CD8-positive, alpha-beta memory T cell (primary cell): Measurements from ENCODE around the gene FAM107B. TPM values are rescaled to one million over a fixed set of nuclear protein-coding genes. Genes with fewer than 3 reads are reported as not detected.

Experiments
- CTCF ChIA-PET: fragments of 350-600 bp; sonication (Branson Sonifier 250); formaldehyde crosslinking; loops from one replicate; lab custom pipeline; 2021; ENCODE audit warnings: antibody characterized with exemption; lab: Charles Lee
- POLR2A ChIA-PET: fragments of 350-600 bp; sonication (Branson Sonifier 250); formaldehyde crosslinking; loops from one replicate; lab custom pipeline; 2021; ENCODE audit warnings: antibody characterized with exemption; lab: Charles Lee
- DNase-seq, 5 donors: peaks; one replicate each; pipeline versions ENCODE4 v3.0.0 to v3.0.0-alpha.2; 2020 to 2022; ENCODE audit warnings: mixed read lengths in 1 of 5
- H3K27ac ChIP-seq: one replicate; pipeline ENCODE4 v1.7.0; 2013; ENCODE audit warnings: low read depth, mild to moderate bottlenecking, low read length, moderate library complexity
- H3K27me3 ChIP-seq: 2 replicates; pipeline ENCODE4 v1.7.0; 2013; ENCODE audit warnings: low read length, mild to moderate bottlenecking; ENCODE audit not compliant: insufficient read depth, poor library complexity, severe bottlenecking
- H3K36me3 ChIP-seq: 2 replicates; pipeline ENCODE4 v1.7.0; 2013; ENCODE audit warnings: mild to moderate bottlenecking, low read length, moderate library complexity; ENCODE audit not compliant: insufficient read depth
- H3K4me1 ChIP-seq: 2 replicates; pipeline ENCODE4 v1.7.0; 2013; ENCODE audit warnings: mild to moderate bottlenecking, low read length, moderate library complexity; ENCODE audit not compliant: insufficient read depth
- H3K4me3 ChIP-seq: 2 replicates; pipeline ENCODE4 v1.7.0; 2013; ENCODE audit warnings: mild to moderate bottlenecking, low read length
- H3K9me3 ChIP-seq: 2 replicates; pipeline ENCODE4 v1.7.0; 2013; ENCODE audit warnings: mild to moderate bottlenecking, low read length
- H3K27ac Mint-ChIP-seq, 8 donors: one replicate each; pipeline ENCODE4 v1.8.0; 2020 to 2021; ENCODE audit warnings: mixed read lengths in 8 of 8, mild to moderate bottlenecking in 6 of 8, inconsistent platforms in 3 of 8, moderate library complexity in 3 of 8
- H3K27me3 Mint-ChIP-seq, 2 donors: one replicate each; pipeline ENCODE4 v1.8.0; 2020 to 2021; ENCODE audit warnings: mixed read lengths in 2 of 2, mild to moderate bottlenecking in 1 of 2, moderate library complexity in 1 of 2
- H3K36me3 Mint-ChIP-seq, 3 donors: one replicate each; pipeline ENCODE4 v1.8.0; 2020 to 2021; ENCODE audit warnings: mixed read lengths in 3 of 3, inconsistent platforms in 1 of 3, mild to moderate bottlenecking in 1 of 3
- H3K4me1 Mint-ChIP-seq, 3 donors: one replicate each; pipeline ENCODE4 v1.8.0; 2020 to 2021; ENCODE audit warnings: mixed read lengths in 3 of 3, inconsistent platforms in 1 of 3, mild to moderate bottlenecking in 1 of 3
- H3K4me3 Mint-ChIP-seq, 7 donors: one replicate each; pipeline ENCODE4 v1.8.0; 2020 to 2021; ENCODE audit warnings: mixed read lengths in 7 of 7, mild to moderate bottlenecking in 6 of 7, moderate library complexity in 4 of 7, inconsistent platforms in 2 of 7
- H3K9me3 Mint-ChIP-seq, 5 donors: one replicate each; pipeline ENCODE4 v1.8.0; 2020 to 2022; ENCODE audit warnings: mixed read lengths in 5 of 5, mild to moderate bottlenecking in 3 of 5, moderate library complexity in 2 of 5, inconsistent platforms in 1 of 5
- polyA plus RNA-seq: library from polyadenylated mRNA; unstranded; fragments of 300-500 nt; fragmentation: Illumina TruSeq; gene quantifications from one replicate; pipeline ENCODE4 v1.2.3, GENCODE V29; 2021
- total RNA-seq, 2 experiments: library from RNA; stranded (reverse); gene quantifications; one replicate each; pipeline ENCODE4 v1.2.3, GENCODE V29; 2021

The FAM107B gene
- total and polyA plus RNA-seq, 3 experiments from 2014 or later: 138 to 316 (median 143) TPM

GRCh38 chr10:14536241-14537213 lies 238.2 kb downstream of the FAM107B start:
- CTCF ChIA-PET: interaction anchor here (1.0 to 3.6 kb wide), 12 partner anchors 10 to 311 kb away, joined by 3 to 17 read pairs (median 4); partner anchors contain the start of genes CDNF, HSPA14 and MSANTD7
- H3K4me1 ChIP-seq: peaks cover 52% of the 10 kb centered on the region
- POLR2A ChIA-PET: no interaction called here
- H3K9me3 ChIP-seq: no peaks in the 10 kb centered on the region
- Mint-ChIP-seq H3K4me3 (no peak overlapping the region), H3K36me3 (peaks cover 0 to 93% (median 31%) of the 10 kb centered on the region in 3 donors), H3K27me3 (no peaks in the 10 kb centered on the region), H3K27ac (peak overlapping the region in 7 of 8 donors; percentile 21 to 90 (median 76)), H3K4me1 (peaks cover 76 to 97% (median 94%) of the 10 kb centered on the region in 3 donors), H3K9me3 (no peaks in the 10 kb centered on the region)
- peaks cover 26% of the 10 kb centered on the region for H3K36me3 ChIP-seq
- H3K4me3 ChIP-seq: no peak overlapping the region
- no peaks in the 10 kb centered on the region for H3K27me3 ChIP-seq
- DNase-seq: peak in 2 of 5 donors; percentile 28 to 59
- no peak overlapping the region for H3K27ac ChIP-seq

- POLR2A ChIA-PET: no interaction called here
- Histone ChIP-seq H3K27ac (no peak overlapping the region), H3K9me3 (no peaks in the 10 kb centered on the region), H3K36me3 (peaks cover 17% of the 10 kb centered on the region), H3K27me3 (no peaks in the 10 kb centered on the region), H3K4me1 (peaks cover 54% of the 10 kb centered on the region), H3K4me3 (no peak overlapping the region)
- CTCF ChIA-PET: interaction anchor here (1.0 to 3.6 kb wide), 3 partner anchors 11 to 287 kb away, joined by 3 to 17 read pairs (median 11); no protein-coding TSS in a partner anchor
- no peak for DNase-seq
- H3K36me3 Mint-ChIP-seq: peaks cover 0 to 90% (median 22%) of the 10 kb centered on the region in 3 donors
- H3K9me3 Mint-ChIP-seq: no peaks in the 10 kb centered on the region
- H3K4me1 Mint-ChIP-seq: peaks cover 72 to 96% (median 93%) of the 10 kb centered on the region in 3 donors
- H3K4me3 Mint-ChIP-seq: no peak overlapping the region
- peak overlapping the region; percentile 10 to 90 (median 77) for H3K27ac Mint-ChIP-seq
- H3K27me3 Mint-ChIP-seq: no peaks in the 10 kb centered on the region
Observed at GRCh38 chr10:14535457-14536130, 239.1 kb downstream of the FAM107B start.

DNA sequence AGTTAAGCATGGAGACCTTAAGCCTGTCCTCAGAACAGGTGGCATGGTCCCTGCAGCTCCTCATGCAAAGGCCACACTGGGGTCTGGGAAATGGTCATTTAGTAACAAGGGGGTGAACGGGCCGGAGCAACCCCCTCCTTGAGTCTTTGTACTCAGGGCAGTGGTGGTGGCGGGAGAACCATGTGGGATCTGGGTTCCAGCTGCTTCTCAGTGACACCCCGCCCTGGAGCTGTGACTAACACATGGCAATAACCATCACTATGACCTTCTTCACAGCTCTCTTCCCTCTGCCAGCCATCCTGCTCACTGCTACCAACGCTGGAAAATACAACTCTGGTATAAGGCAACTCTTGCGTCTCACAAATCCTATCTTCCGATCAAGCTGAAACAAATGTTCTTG lies 240.5 kb downstream of the FAM107B start:
- no peak for DNase-seq
- H3K27ac ChIP-seq: no peak overlapping the region
- CTCF ChIA-PET: interaction anchor here (1.3 kb wide), 1 partner anchor 22 kb away, joined by 3 read pairs; no protein-coding TSS in a partner anchor
- Mint-ChIP-seq H3K4me1 (peaks cover 74 to 96% (median 93%) of the 10 kb centered on the region in 3 donors), H3K36me3 (peaks cover 0 to 90% (median 28%) of the 10 kb centered on the region in 3 donors), H3K4me3 (no peak overlapping the region), H3K27me3 (no peaks in the 10 kb centered on the region), H3K27ac (peak overlapping the region in 4 of 8 donors; percentile 25 to 76 (median 68)), H3K9me3 (no peaks in the 10 kb centered on the region)
- H3K4me3 ChIP-seq: no peak overlapping the region
- H3K27me3 ChIP-seq: no peaks in the 10 kb centered on the region
- no peaks in the 10 kb centered on the region for H3K9me3 ChIP-seq
- POLR2A ChIA-PET: no interaction called here
- peaks cover 20% of the 10 kb centered on the region for H3K36me3 ChIP-seq
- peaks cover 58% of the 10 kb centered on the region for H3K4me1 ChIP-seq

GRCh38 chr10:14533295-14533694 lies 241.4 kb downstream of the FAM107B start:
- no peaks in the 10 kb centered on the region for H3K9me3 ChIP-seq
- H3K4me1 ChIP-seq: peaks cover 67% of the 10 kb centered on the region
- Mint-ChIP-seq H3K9me3 (no peaks in the 10 kb centered on the region), H3K4me1 (peaks cover 78 to 96% (median 93%) of the 10 kb centered on the region in 3 donors), H3K27me3 (no peaks in the 10 kb centered on the region), H3K4me3 (peak overlapping the region in 1 of 7 donors; percentile 8), H3K36me3 (peaks cover 0 to 90% (median 30%) of the 10 kb centered on the region in 3 donors), H3K27ac (peak overlapping the region in 6 of 8 donors; percentile 51 to 88 (median 62))
- DNase-seq: no peak
- H3K27me3 ChIP-seq: no peaks in the 10 kb centered on the region
- no peak overlapping the region for H3K4me3 ChIP-seq
- H3K36me3 ChIP-seq: peaks cover 23% of the 10 kb centered on the region
- ChIA-PET POLR2A (no interaction called here), CTCF (interaction anchor here (1.3 kb wide), 1 partner anchor 23 kb away, joined by 3 read pairs; no protein-coding TSS in a partner anchor)
- H3K27ac ChIP-seq: no peak overlapping the region

DNA sequence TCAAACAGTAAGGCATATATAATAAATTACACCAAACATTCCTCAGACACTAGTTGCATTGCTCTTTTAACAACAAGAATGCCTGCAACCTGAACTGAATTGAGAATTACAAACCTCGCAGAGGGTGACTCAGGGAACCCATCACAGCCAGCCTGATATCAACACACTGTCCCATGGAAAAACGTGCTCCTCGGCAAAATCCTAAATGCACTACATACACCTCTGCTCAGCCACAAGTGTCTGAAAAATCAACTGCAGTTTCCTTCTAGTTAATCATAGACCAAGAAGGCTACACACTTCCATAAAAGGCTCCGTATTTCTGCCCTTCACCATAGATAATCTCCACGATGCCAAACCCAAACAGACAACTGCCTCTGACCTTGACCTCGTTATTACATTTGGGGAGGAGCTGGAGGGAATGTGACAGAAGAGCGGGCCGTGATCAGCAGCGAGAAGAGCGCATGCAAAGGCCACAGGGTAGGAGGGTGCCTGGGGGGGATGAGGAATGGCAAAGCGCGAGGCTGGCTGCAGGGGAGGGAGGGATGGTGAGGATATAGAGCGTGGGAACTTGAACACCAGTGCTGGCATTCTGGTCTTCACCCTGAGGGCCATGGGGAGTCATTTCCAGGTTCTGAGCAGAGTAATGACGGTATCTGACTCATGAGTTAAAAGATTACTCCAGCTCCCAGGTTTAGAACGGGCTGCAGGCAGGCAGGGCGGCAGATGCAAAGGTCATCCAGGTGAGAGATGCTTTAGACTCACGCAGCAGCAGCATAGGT lies 242.0 kb downstream of the FAM107B start:
- peaks cover 24% of the 10 kb centered on the region for H3K36me3 ChIP-seq
- no peaks in the 10 kb centered on the region for H3K27me3 Mint-ChIP-seq
- peaks cover 73% of the 10 kb centered on the region for H3K4me1 ChIP-seq
- peaks cover 81 to 98% (median 96%) of the 10 kb centered on the region in 3 donors for H3K4me1 Mint-ChIP-seq
- H3K27ac Mint-ChIP-seq: peak overlapping the region in 7 of 8 donors; percentile 49 to 84 (median 67)
- H3K9me3 Mint-ChIP-seq: no peaks in the 10 kb centered on the region
- H3K27ac ChIP-seq: no peak overlapping the region
- no peak for DNase-seq
- CTCF ChIA-PET: no interaction called here
- H3K4me3 Mint-ChIP-seq: peak overlapping the region in 2 of 7 donors; percentile 14 to 33
- POLR2A ChIA-PET: interaction anchor here (0.6 kb wide), 1 partner anchor 300 kb away, joined by 4 read pairs; no protein-coding TSS in a partner anchor
- H3K27me3 ChIP-seq: no peaks in the 10 kb centered on the region
- H3K9me3 ChIP-seq: no peaks in the 10 kb centered on the region
- no peak overlapping the region for H3K4me3 ChIP-seq
- H3K36me3 Mint-ChIP-seq: peaks cover 0 to 87% (median 30%) of the 10 kb centered on the region in 3 donors

- Mint-ChIP-seq H3K36me3 (peaks cover 3 to 88% (median 31%) of the 10 kb centered on the region in 3 donors), H3K27ac (peak overlapping the region; percentile 27 to 84 (median 64)), H3K4me3 (peak overlapping the region in 1 of 7 donors; percentile 33), H3K9me3 (no peaks in the 10 kb centered on the region), H3K27me3 (no peaks in the 10 kb centered on the region), H3K4me1 (peaks cover 83 to 99% (median 97%) of the 10 kb centered on the region in 3 donors)
- Histone ChIP-seq H3K36me3 (peaks cover 31% of the 10 kb centered on the region), H3K4me1 (peaks cover 78% of the 10 kb centered on the region), H3K4me3 (no peak overlapping the region), H3K9me3 (no peaks in the 10 kb centered on the region), H3K27me3 (no peaks in the 10 kb centered on the region), H3K27ac (no peak overlapping the region)
- ChIA-PET POLR2A (interaction anchor here (0.6 kb wide), 1 partner anchor 301 kb away, joined by 4 read pairs; no protein-coding TSS in a partner anchor), CTCF (no interaction called here)
- DNase-seq: no peak
Observed at GRCh38 chr10:14531974-14532373, 242.7 kb downstream of the FAM107B start.

DNA sequence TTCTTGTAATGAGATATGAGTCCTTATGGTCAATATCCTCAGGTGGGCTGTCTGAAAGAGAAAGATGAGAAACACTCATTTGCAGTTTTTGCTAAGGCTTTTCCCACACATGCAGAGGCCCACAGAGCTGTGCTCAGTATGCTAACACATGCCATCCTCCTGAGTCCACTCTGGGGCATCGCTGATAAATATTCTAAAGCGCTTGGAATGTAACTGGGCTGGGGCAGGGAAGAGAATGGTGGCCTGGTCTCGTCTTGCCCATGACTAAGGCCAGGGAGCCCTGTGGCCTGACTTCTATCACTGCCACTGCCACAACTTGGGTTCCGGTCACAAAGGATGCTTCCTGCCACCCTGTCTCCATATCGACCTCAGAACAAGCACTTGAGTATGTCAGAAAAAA lies 244.2 kb downstream of the FAM107B start:
- no peaks in the 10 kb centered on the region for H3K27me3 ChIP-seq
- no peaks in the 10 kb centered on the region for H3K9me3 Mint-ChIP-seq
- no peaks in the 10 kb centered on the region for H3K27me3 Mint-ChIP-seq
- H3K27ac ChIP-seq: no peak overlapping the region
- H3K4me3 Mint-ChIP-seq: peak overlapping the region in 4 of 7 donors; percentile 9 to 41 (median 22)
- H3K4me1 Mint-ChIP-seq: peaks cover 83 to 96% (median 93%) of the 10 kb centered on the region in 3 donors
- ChIA-PET CTCF (no interaction called here), POLR2A (no interaction called here)
- peaks cover 73% of the 10 kb centered on the region for H3K4me1 ChIP-seq
- DNase-seq: no peak
- H3K9me3 ChIP-seq: no peaks in the 10 kb centered on the region
- peaks cover 7 to 88% (median 34%) of the 10 kb centered on the region in 3 donors for H3K36me3 Mint-ChIP-seq
- H3K27ac Mint-ChIP-seq: peak overlapping the region; percentile 11 to 84 (median 78)
- H3K36me3 ChIP-seq: peaks cover 31% of the 10 kb centered on the region
- no peak overlapping the region for H3K4me3 ChIP-seq
